ENCODE measurements around the gene COL4A1.

COL4A1 gene

DNA sequence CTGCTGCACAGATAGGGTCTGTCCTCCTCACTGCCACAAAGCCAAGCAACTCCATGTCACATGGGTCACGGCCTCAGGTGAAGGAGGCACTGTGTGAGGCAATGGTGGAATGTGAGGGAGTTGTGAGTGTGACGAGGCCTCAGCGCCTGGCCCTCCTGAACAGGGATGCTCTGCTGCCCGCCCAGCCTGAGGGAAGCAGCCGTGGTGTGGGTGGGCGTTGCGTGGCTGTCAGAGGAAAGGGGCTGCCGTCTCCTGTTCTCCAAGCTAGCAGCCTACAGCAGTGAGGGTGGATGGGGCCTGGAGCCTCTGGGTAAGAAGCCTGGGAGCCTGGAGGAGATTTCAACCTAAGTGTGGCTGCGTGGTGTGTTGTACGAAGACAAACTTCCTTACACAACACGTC, 125.0 kb downstream of the COL4A1 start:
- DNase-seq, result no peak

DNA sequence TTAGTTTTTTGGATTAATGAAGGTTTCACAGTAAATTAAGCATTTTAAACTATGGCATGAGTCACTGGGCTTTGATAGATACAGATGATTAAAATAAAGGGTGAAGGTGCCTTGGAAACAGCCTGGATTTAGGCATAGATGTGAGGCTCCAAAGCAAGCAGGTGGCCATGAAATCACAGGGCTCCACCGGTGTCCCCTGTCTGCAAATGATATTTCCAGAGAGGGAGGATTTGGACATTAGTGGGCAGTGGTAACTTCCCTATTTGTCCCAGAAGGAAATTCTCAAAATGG, 127.2 kb downstream of the COL4A1 start:
- no peak for DNase-seq

DNA sequence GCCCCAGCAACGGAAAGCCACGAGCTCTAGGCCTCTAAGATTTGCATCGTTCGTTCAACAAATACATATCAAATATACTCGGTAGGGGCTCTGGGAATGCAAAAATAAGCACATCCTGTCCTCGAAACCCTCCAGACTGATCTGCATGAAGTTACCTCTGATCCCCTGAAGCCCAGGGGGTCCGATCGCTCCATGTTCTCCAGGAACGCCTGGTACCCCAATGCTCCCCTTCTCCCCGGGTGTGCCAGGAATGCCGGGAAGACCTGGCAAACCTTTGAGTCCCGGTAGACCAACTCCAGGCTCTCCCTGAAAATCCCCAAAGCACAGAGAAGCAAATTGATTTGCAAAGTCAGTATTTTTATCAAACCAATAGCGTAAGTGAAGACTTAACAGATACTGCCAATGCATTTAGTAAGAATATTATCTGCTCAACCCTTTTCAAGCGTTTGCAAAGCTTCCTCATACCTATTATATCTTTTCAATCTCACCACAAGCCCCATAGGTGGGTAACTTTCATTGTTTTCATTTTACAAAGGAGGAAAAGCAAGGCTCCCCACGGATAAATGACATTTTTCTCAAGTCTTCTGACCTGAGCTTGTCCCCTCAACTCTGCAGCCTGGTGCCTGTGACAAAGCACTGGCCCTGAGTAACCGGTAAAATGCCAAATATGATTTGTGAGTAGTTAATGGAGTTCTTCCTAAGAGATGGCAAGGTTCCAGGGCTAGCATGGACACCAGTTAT, 127.7 kb downstream of the COL4A1 start:
- DNase-seq, result no peak

DNA sequence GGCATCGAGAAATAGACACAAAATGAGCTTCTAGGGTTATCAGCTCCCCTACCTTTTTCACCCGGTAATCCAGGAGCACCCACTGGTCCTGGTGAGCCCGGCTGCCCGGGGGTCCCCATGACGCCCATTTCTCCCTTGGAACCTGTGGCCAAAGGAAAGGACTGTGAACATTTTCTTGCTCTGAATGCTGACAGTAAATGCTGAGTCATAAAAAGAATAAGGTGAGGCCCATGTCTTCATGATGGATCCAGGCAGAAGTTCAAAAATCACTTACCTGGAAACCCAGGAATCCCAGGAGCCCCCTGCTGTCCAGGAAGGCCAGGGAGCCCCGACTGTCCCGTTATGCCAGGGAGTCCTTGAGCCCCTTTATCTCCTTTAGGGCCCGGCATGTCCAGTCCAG, 129.2 kb downstream of the COL4A1 start:
- DNase-seq, result no peak

DNA sequence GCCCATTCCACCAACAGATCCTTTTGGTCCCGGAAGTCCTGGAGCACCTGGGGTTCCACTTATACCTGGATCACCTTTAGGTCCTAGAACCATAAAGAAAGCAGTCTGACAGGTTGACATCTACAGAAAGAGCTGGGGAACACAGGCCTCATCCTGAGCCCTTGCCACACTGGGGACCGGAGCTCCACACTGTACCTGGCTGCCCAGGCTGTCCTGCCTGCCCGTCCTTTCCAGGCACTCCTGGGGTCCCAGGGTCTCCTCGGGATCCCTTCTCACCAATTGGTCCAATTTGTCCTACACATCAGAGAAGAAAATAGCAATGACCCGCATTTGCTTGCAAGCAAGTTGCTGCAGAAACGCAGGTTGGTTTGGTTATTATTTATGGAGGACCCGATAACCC, 130.5 kb downstream of the COL4A1 start:
- DNase-seq, result no peak

DNA sequence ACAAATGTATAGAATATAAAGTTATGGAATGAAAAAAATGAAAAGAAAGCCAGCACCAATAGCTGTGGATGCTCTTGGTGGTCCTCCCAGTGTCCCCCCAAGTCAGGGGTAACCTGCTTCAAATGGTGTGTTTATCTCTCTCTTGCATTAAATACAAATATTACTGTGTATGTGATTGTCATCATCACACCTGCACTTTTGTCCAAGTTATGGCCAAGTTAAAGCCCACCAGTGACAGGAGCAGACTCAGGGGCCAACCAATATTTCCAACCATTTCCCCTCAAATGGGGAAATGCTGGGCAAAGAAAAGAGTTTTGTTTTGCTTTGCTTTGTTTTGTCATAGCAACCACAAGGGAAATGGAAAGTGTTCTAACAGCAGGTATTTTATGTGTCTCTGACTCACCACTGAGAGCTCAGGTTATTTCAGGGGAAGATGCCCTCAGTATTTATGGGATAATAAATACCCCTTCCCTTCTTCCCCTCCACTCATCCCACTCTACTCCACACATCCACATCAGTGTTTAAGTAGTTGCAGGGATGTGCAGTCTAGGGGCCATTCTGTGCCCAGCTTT, 133.6 kb downstream of the COL4A1 start:
- no peak for DNase-seq

DNA sequence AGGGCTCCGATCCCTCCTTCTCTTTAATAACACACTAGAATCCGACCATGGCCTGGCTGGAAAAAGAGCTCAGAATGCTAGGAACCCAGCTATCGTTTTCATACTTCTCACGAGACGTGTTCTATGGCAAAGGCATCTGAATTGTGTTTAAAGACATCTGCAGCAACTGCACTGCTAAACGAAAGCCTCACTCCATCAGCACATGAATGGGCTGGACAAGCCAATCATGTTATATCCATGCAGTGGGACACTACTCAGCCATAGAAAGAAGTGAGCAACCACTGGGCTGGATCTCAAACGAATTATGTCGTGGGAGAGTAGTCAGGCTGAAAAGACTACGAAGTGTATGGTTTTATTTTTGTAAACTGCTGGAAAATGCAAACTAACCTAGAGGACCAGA, 136.1 kb downstream of the COL4A1 start:
- no peak for DNase-seq

DNA sequence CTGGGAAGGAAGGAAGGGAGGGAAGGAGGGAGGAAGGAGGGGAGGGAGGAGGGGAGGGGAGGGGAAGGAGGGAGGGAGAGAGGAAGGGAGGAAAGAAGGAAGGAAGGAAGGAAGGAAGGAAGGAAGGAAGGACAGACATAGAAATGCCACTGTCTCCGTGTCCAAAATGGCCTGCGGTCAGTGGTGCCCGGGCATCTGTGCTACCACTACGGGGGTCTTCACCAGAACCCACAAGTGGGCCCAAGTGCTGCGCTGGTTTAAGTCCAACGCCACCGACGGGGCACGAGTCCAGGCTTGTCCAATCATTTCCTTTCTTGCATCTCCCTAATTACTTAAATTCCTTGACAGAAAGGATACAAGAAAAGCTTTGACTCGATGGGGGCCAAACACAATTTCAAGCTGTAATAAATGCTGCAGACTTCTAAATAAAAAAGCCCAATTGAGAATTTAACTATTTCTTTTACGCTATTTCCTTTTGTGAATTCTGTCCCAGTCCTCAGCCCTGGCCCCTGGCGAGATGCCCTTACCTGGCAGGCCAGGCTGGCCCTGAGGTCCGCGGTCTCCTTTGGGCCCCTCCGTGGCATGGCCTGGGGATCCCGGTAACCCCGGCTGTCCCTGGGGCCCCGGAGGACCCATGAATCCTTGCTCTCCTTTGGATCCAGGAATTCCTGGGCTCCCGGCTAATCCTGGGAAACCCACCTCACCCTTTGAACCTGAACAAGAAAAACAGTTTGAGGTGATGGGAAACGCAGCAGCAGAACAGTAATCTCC, 136.8 kb downstream of the COL4A1 start:
- no peak for DNase-seq

DNA sequence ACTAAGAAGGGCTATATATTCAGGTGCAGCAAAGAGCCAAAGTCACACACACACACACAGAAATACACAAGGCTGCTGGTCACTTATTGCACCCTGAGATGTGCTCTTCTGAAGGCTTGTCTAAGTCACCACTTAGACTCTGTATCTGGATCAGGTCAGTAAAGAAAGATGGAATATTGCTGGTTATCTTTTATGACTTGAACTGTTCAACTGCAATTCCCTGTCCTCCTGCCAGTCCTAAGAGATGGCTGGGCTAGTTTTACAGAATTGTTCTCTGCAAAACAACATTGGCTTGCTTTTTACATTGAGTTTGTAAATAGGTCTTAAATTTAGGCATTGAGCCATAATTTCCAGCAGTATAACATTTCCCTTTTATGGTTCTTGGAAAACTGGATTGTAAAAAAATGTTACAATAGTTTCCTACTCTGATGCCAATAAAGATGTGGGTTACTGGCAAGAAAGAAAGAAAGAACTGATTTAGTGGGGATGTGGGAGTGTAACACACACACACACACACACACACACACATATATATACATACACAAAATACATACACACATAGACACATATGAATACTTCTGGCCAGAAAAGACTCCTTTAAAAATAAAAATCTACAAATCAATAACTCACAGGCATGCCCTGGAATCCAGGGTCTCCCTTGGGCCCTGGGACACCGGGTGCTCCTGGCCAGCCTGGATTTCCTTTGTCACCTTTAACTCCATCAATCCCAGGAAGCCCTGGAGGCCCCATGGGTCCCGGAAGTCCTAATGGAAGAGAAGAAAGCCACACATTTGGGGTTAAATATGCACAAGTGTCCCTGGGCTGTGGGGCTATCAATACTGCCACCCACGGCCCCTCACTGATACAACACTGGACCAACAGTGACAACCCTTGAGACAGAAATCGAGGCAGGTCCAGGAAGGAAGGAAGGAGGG, 137.7 kb downstream of the COL4A1 start:
- DNase-seq, result no peak

DNA sequence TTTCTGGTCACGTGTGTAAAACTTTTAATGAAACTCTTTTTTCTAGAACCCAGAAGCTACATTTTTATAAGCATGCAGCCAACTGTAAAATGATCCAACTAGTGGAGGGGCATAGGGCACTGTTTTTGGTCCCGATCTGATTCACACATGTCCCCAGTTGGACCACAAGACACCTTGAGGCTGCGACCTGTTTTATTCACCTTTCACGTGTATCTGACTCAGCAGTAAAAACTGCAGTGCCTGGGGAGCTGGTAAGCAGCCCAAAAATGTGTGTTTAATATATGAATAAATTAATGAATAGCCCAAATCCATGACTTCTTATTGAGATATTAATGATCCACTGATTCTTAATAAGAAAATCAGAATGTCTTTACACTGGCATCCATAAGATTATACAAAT, 140.4 kb downstream of the COL4A1 start:
- no peak for DNase-seq

DNA sequence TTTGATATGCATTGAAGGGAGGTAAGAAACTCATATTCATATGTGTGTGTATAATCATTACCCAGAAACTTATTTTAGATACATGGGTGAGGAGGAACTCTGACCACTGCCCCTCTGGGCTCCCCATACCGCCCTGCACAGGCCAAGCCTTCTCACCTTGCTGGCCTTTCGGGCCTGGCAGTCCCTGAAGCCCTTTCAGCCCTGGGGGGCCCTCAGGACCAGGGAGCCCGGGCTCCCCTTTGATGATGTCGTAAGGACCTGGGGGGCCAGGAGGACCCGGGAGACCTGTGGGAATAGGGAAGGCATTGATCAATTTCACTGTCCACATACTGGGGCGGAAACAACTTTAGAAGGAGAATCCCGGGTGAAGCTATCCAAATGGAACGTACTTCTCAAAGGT, 142.3 kb downstream of the COL4A1 start:
- no peak for DNase-seq

DNA sequence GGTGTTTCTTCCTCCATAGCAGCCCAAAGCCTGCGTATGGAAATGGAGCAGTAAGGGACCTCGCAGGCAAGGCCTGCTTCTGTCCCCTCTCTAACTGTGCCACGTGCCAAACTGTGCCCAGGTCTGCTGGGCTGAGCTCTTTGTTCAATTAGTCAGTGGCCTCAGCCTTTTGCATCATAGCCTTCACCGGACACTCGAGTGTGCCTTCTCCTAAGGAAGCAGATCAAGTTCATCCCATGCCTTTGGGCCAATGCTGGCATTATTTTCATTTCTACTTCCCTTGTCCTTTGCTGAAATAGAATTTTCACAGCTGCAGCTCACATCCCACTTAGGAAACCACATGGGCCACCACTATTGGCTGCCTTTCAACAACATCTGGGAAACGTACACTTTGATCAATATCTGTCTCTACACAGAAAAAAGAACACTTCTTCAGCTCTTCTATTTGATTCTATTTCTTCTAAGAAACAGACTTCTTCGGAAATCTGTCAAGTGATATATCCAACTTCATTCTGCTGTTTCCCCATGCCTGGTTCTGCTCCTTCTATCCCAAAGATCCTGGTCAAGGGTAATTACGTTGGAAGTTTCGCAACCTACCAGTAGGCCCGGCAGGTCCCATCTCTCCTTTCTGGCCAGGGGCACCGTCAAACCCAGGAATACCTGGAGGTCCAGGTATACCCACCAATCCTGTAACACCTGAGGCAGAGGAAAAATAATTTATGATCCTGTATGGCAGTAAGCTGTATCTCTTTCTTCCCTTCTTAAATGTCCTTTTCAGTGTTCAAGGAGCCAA, 143.9 kb downstream of the COL4A1 start:
- DNase-seq, result no peak

DNA sequence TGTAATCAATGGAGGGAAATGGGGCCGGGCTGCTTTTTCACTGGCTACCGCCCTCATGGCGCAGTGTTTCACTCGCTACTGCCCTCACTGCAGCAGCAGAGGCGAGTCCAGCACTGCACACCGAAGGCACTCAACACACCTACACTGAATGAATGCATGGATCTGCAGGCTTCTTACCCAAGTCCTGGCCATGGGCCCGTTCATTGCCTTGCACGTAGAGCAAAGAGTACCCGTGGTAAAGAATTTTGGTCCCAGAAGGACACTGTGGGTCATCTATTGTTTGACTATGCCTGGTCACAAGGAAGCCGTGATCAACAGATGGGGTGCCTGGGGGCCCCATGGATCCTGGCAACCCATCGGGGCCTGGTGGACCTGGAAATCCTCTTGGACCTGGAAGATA, 144.9 kb downstream of the COL4A1 start:
- DNase-seq, result no peak

DNA sequence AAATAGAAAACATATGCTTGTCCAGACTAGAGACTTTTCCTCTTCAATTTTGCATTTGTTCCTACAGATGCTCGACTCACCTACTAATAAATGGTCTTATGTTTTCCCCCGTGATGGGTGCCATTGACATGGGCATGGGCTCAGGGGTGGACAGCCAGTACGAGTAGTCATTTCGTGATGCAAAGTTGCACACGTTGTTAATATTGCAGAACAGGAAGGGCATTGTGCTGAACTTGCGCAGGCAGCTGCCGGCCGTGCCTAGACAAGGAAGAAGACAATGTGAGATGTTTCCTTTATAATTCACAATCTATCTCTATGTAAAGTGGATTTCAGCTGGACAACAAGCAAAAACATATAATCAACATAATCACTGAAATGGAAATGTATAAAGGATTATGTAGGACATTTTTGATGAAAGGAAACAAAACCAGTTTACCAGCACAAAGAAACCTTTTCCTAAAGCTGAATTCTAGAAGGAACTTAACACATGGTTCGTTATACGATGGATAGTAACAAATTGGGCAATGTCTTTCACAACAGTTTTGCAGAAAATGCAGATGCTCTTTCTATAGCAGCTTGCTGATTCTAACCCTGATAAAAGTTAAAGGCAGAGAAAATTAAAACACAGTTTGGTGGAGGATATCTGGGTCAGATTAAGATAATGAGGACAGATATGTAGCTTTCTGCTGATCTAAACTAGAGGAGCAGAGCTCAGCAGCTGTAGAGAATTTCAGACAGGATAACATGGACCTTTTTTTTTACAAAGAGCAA, 145.7 kb downstream of the COL4A1 start:
- no peak for DNase-seq

DNA sequence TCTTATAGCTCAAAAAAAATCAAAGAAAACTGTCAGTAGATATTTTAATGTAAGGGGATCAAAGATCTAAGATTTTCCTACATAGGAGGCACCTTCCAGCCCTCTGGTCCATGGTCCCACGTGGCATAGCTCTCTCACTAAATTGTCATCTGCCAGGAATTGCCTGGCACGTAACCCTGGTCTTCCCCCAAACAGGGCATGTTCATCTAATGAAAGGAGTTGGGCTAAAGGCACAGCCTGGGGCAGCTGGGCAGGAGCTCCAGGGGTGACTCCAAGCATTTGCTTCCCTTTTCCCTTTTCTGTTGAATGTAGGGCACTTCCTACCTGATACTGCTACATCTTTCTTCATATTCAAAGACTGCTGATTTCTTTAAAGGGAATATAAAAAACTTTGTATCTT, 148.7 kb downstream of the COL4A1 start:
- no peak for DNase-seq

DNA sequence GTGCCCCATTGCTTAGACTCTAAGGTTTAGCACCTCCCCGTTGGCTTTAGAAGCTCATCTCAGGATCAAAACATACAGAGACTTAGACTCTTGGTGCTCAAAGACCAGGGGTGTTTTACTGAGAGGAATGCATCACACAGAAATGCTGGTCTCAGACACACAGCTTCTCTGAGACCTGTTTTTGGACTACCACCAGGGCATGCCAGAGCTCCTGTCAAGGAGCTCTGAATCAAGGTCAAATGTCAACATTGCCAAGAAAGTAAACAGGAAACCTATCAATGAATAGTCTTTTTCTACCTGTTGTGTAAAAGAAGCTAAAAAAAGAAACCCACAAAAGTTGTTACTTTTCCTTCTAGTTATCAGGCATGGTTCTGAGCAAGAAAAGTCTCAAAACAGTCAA, 149.2 kb downstream of the COL4A1 start:
- no peak for DNase-seq

DNA sequence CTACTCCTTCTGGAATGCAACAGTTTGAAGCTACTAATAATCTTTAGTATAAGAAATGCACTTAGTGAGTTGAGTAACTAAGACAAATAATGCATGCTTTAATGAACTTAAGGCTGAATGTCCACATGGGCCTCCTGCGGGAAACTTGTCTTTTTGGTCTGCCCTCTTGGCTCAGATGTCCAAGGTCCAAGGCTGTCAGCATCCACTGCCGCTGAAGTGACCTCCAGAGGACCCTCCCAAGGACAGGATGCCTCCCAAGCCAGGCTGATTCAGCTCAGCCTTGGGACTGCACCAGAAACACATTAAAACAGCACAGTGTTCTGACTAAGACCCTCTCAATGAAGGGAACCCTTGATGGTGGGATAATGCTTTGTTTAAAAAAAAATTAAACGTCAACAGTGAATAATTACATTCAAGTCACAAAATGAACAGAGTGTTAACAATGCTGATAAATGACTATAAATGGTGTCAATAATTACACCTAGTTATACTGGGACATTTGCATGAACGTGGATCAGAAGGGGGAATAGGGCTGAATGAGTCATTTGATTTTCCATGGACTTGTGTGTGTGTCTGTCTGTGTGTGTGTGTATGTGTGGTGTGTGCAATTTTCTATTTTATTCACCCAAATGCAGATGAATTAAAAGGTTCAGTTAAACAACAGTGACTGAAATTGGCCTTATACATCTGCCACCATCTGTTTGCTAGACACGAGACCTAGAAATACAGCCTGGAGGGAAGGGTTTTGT, 150.5 kb downstream of the COL4A1 start:
- no peak for DNase-seq

DNA sequence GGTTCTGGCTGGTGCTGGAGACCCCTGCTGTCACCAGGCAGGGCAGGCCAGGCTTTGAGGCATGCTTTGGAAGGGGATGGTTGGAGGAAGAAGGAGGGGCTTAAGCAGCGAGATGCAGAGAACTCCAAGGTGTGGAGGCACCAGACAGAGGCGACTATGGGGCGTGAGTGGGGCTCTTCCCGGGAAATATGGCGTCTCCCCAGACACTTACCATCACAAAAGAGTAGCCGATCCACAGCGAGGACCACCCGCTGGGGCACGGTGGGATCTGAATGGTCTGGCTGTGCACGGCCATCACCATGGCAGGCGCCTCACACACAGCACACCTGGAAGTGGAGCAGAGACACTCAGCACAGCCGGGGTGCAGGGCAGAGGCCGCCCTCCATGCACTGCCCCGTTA, 151.9 kb downstream of the COL4A1 start:
- no peak for DNase-seq

DNA sequence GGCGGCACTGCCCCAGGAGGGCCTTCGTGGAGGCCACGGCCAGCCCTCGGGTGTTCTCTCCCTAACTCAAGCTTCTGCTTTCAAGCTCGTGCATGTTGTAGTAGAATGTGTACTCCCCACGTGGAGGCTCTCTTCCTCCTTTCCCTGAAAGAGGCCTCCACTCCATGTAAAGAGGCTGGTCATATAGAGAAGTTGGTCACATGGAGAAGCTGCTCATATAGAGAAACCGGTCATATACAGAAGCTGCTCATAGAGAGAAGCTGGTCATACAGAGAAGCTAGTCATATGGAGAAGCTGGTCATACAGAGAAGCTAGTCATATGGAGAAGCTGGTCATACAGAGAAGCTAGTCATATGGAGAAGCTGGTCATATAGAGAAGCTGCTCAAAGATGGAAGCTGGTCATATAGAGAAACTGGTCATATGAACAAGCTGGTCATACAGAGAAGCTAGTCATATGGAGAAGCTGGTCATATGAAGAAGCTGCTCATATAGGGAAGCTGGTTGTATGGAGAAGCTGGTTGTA, 152.5 kb downstream of the COL4A1 start:
- DNase-seq, result no peak

DNA sequence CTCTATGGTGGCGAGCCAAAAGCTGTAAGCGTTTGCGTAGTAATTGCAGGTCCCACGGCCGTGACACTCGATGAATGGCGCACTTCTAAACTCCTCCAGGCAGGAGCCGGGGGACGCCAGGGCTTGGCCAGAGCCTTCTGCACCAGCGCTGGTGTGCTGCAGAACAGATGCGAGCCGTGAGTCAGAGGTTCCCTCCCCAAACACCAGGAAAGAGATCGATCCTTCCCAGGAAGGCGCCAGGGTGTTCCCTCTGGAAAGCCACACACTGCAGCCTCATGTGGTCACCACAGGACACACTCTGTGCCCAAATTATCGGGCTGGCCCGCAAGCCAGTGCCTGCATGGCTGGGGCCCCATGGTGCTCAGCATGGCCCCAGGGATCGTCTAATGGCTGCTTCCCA, 154.6 kb downstream of the COL4A1 start:
- no peak for DNase-seq

DNA sequence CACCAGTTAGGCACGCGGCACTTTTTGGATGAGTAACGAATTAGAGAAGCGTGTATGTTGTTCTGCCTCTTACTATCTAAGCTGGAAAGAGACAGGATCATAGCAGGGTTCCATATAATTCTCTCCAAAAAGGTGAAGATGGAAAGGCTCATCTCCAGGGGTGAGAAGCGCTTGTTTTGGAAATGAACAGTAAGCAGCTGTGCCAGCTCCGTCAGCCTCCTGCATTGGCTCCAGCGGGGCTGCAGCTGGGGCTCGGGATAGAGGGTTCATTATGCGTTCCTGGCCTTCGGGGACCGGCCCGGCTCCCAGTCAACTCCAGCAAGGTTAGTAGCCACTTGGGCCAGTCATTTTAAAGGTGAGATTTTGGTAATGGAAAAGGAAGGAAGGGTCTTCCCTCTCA, 155.5 kb downstream of the COL4A1 start:
- no peak for DNase-seq
